ENCODE results near the gene SHROOM2. TPM values are rescaled to one million over a fixed set of nuclear protein-coding genes. Genes with fewer than 3 reads are reported as not detected.

Gene SHROOM2
- total RNA-seq, 2 donors from 2014 or later = 3.9 to 7.8 TPM

DNA sequence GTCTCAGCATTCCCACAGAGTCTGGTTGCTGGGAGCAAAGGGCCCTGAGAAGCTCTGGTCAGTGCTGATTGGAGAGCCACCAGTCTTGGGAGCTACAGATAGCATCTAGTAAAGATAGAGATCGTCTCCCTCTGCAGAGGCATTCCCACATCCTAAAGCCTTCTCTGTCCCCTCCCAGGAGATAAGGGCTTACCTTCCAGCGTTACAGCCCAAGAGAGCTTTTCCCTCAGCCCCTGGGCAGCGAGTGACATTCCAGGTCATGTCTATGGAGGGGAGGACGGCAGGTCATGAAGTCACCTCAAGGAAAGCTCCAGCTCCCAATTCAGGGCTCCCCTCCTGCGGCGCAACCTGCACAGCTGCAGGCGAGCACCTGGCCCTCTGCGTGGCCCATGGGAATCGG is 210.8 kb downstream of the SHROOM2 start:
- Histone ChIP-seq H3K4me1 (no peaks in the 10 kb centered on the region), H3K27ac (no peak overlapping the region), H3K27me3 (no peaks in the 10 kb centered on the region), H3K36me3 (no peaks in the 10 kb centered on the region), H3K9me3 (no peaks in the 10 kb centered on the region), H3K4me3 (no peak overlapping the region), H3K9ac (ENCODE audit: low read depth in 2 of 2, low read length in 2 of 2) (no peak overlapping the region)
- TF ChIP-seq, protein P1, sequence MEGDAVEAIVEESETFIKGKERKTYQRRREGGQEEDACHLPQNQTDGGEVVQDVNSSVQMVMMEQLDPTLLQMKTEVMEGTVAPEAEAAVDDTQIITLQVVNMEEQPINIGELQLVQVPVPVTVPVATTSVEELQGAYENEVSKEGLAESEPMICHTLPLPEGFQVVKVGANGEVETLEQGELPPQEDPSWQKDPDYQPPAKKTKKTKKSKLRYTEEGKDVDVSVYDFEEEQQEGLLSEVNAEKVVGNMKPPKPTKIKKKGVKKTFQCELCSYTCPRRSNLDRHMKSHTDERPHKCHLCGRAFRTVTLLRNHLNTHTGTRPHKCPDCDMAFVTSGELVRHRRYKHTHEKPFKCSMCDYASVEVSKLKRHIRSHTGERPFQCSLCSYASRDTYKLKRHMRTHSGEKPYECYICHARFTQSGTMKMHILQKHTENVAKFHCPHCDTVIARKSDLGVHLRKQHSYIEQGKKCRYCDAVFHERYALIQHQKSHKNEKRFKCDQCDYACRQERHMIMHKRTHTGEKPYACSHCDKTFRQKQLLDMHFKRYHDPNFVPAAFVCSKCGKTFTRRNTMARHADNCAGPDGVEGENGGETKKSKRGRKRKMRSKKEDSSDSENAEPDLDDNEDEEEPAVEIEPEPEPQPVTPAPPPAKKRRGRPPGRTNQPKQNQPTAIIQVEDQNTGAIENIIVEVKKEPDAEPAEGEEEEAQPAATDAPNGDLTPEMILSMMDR (IDR thresholded peaks at IDR 0.05) = no peak
- intact Hi-C loops (cut with DNase I) = no loop called here
- DNase-seq = no peak

DNA sequence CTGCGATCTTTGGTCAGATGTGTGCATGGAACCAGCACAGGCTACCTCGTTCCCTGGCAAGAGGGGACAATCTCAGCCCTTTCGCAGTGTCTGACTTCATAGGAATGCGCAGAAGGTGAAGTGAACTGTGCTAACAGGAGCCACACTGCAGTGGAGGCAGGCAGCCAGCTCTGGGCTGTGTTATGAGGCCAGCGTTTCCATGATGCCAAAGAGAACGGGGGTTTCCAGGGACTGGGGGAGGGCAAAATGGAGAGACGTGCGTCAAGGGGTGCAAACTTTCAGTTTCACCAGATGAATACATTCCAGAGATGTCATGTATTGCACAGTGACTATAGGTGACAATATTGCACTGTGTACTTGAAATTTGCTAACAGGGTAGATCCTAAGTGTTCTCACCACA is 211.3 kb downstream of the SHROOM2 start:
- Histone ChIP-seq H3K27ac (no peak overlapping the region), H3K36me3 (no peaks in the 10 kb centered on the region), H3K9ac (ENCODE audit: low read depth in 2 of 2, low read length in 2 of 2) (no peak overlapping the region), H3K4me1 (no peaks in the 10 kb centered on the region), H3K27me3 (no peaks in the 10 kb centered on the region), H3K4me3 (no peak overlapping the region), H3K9me3 (no peaks in the 10 kb centered on the region)
- intact Hi-C loops (cut with DNase I) = no loop called here
- DNase-seq = no peak
- TF ChIP-seq, protein P1 (IDR thresholded peaks at IDR 0.05) = no peak

Other genes with a start within 250 kb of the SHROOM2 start
- under 1 TPM; 0.62 to 0.74 TPM for gene GPR143, start 20.6 kb upstream of the SHROOM2 start, total RNA-seq
- under 1 TPM; 0.24 to 0.27 TPM for gene CLDN34, start 180.9 kb downstream of the SHROOM2 start, total RNA-seq

Measured in colonic mucosa (tissue), 4 donors.